GM12878 (cell line): Measurements from ENCODE around the gene MRPS9. TPM values are rescaled to one million over a fixed set of nuclear protein-coding genes. Genes with fewer than 3 reads are reported as not detected.
A peak's percentile ranks its signal among the peaks of the same experiment; 100 is the strongest.

Source experiments
- ATAC-seq: fragments of 200-7000 bp; cut with Tn5 transposase; 3 replicates; pipeline ENCODE4 v1.9.1; 2020; ENCODE audit warnings: mild to moderate bottlenecking, moderate library complexity
- BruUV-seq: library from RNA; stranded (reverse); fragments of 400-500 nt; replicated peaks from 2 replicates; lab custom pipeline; 2021; lab: Mats Ljungman, UMichigan
- CTCF ChIA-PET: fragments of 300-600 bp; sonication (Branson Sonifier 250); formaldehyde crosslinking; extraction: SDS; loops from one replicate; lab custom pipeline; 2021; ENCODE audit warnings: inconsistent platforms; lab: Yijun Ruan, JAX
- POLR2A ChIA-PET: fragments of 350-600 bp; formaldehyde crosslinking; extraction: SDS; loops from one replicate; lab custom pipeline; 2021; ENCODE audit warnings: inconsistent platforms; lab: Charles Lee
- RAD21 ChIA-PET: fragments of 300-600 bp; sonication (Branson Sonifier 250); formaldehyde crosslinking; loops from one replicate; lab custom pipeline; 2023; ENCODE audit warnings: antibody characterized with exemption; ENCODE audit not compliant: unreplicated experiment; lab: Charles Lee
- SMC1A ChIA-PET: fragments of 300-600 bp; sonication (Branson Sonifier 250); formaldehyde crosslinking; loops from one replicate; lab custom pipeline; 2023; ENCODE audit not compliant: unreplicated experiment, uncharacterized antibody; lab: Charles Lee
- DNase-seq: peaks from one replicate; pipeline ENCODE4 v3.0.0-alpha.2; 2011; ENCODE audit warnings: low read depth, low spot score
- FAIRE-seq: peaks from 3 replicates; lab custom pipeline; 2011; peaks lifted over from hg19 to GRCh38; lab: Jason Lieb, UNC
- H2AFZ ChIP-seq: 2 replicates; pipeline ENCODE4 v1.6.0; 2011; ENCODE audit warnings: low read depth, low read length, control low read depth; ENCODE audit not compliant: control insufficient read depth
- H3K27ac ChIP-seq: 2 replicates; pipeline ENCODE4 v1.5.1; 2011; ENCODE audit warnings: control low read depth; ENCODE audit not compliant: control insufficient read depth, insufficient read depth
- H3K27me3 ChIP-seq, 2 experiments: replicated peaks in 1 of 2; 2 replicates each; pipeline versions ENCODE4 v1.6.0 to v1.6.1; 2011; ENCODE audit warnings: low read length in 1 of 2; ENCODE audit not compliant: control insufficient read depth in 2 of 2, insufficient read depth in 2 of 2
- H3K36me3 ChIP-seq, 2 experiments: 2 replicates each; pipeline ENCODE4 v1.5.1; 2011; ENCODE audit warnings: low read length in 1 of 2; ENCODE audit not compliant: control insufficient read depth in 2 of 2, insufficient read depth in 2 of 2
- H3K4me1 ChIP-seq: 2 replicates; pipeline ENCODE4 v1.6.1; 2011; ENCODE audit warnings: mild to moderate bottlenecking, low read length, moderate library complexity, mixed read lengths; ENCODE audit not compliant: control insufficient read depth, insufficient read depth
- H3K4me2 ChIP-seq: 2 replicates; pipeline ENCODE4 v1.6.0; 2011; ENCODE audit warnings: control low read depth; ENCODE audit not compliant: control insufficient read depth, insufficient read depth
- H3K4me3 ChIP-seq: fragments of 200-600 bp; sonication (generic); 2 replicates; pipeline ENCODE4 v1.5.1; 2016
- H3K79me2 ChIP-seq: 2 replicates; pipeline ENCODE4 v1.6.0; 2011; ENCODE audit warnings: low read length; ENCODE audit not compliant: control insufficient read depth, insufficient read depth
- H3K9ac ChIP-seq: 2 replicates; pipeline ENCODE4 v1.8.0; 2011; ENCODE audit warnings: low read length, control low read depth, mixed read lengths; ENCODE audit not compliant: control insufficient read depth, insufficient read depth
- H3K9me3 ChIP-seq: replicated peaks from 3 replicates; pipeline ENCODE4 v1.5.1; 2011; ENCODE audit warnings: mild to moderate bottlenecking, low read length; ENCODE audit not compliant: control insufficient read depth, insufficient read depth
- H4K20me1 ChIP-seq: 2 replicates; pipeline ENCODE4 v1.6.0; 2011; ENCODE audit not compliant: control insufficient read depth, insufficient read depth
- RBBP5 ChIP-seq: fragments of 200-600 bp; sonication (generic); conservative IDR thresholded peaks from 2 replicates; pipeline ENCODE4 v1.6.1; 2016
- RFX5 ChIP-seq: IDR thresholded peaks from 2 replicates; pipeline ENCODE4 v1.6.1; 2011; ENCODE audit warnings: low read depth, low read length, improper control_type of control experiment
- SIN3A ChIP-seq: IDR thresholded peaks from 2 replicates; pipeline ENCODE4 v1.6.1; 2012; ENCODE audit warnings: low read depth, low read length, improper control_type of control experiment
- SPI1 ChIP-seq: IDR thresholded peaks from 2 replicates; pipeline ENCODE4 v1.6.1; 2011; ENCODE audit warnings: low read depth, mild to moderate bottlenecking, low read length, moderate library complexity, borderline replicate concordance; ENCODE audit not compliant: insufficient read depth
- STAT1 ChIP-seq: fragments of 450-650 bp; conservative IDR thresholded peaks from 2 replicates; pipeline ENCODE4 v1.6.1; 2014; ENCODE audit warnings: antibody characterized with exemption, mild to moderate bottlenecking
- TCF7 ChIP-seq: IDR thresholded peaks from 2 replicates; pipeline ENCODE4 v1.6.1; 2014; ENCODE audit warnings: antibody characterized with exemption, borderline replicate concordance
- ZNF274 ChIP-seq: IDR thresholded peaks from one replicate; pipeline ENCODE4 v1.8.0; 2011; ENCODE audit not compliant: insufficient read length, insufficient read depth
- WGBS: methylation state at CpG from one replicate; pipeline ENCODE4 v1.1.6; 2016; ENCODE audit warnings: low lambda C conversion rate; ENCODE audit not compliant: insufficient replicate concordance, insufficient coverage; ENCODE audit errors: missing lambda C conversion rate; 5-methylcytosine and 5-hydroxymethylcytosine counted together
- in situ Hi-C: fragments of 300-500 bp; cut with MboI; formaldehyde crosslinking; loops from 9 replicates; pipeline ENCODE4 v1.14.3; 2018; ENCODE audit warnings: mixed read lengths
- intact Hi-C: fragments of 100-400 bp; cut with micrococcal nuclease; formaldehyde crosslinking; loops from one replicate; pipeline ENCODE4 v1.14.2; 2022; ENCODE audit not compliant: unreplicated experiment
- polyA plus RNA-seq, 11 experiments: library from polyadenylated mRNA; depleted of rRNA in 4 of 11; unstranded in 6 of 11; stranded (reverse) in 5 of 11; fragments of >200 nt; fragmentation: Nextera tagmentation in 4 of 11; fragmentation: Illumina TruSeq in 1 of 11; extraction: Ambion mirVana in 4 of 11; extraction: Trizol in 1 of 11; gene quantifications; 1 replicate in 1 of 11; 2 replicates in 10 of 11; pipeline versions ENCODE4 v1.2.1 to v1.2.3, GENCODE V29; 2011 to 2016; ENCODE audit warnings: inconsistent platforms in 2 of 11, missing spikeins in 2 of 11, low read depth in 1 of 11
- total RNA-seq, 4 experiments: library from RNA; depleted of rRNA in 3 of 4; stranded (reverse); fragments of >200 nt in 3 of 4; fragmentation: Illumina TruSeq in 1 of 4; extraction: Trizol in 1 of 4; gene quantifications; 2 replicates each; pipeline versions ENCODE4 v1.2.1 to v1.2.3, GENCODE V29; 2013 to 2021

The MRPS9 gene
- total and polyA plus RNA-seq, 10 of the 15 experiments (the other 5 are each of a cell fraction or from before 2014, with no cell fraction given) = 39.1 to 111 (median 63.4) TPM

- Histone ChIP-seq H3K36me3 (peaks cover 4 to 13% of the 10 kb centered on the region in 2 experiments; a peak in 3 of 4 replicates), H3K9ac (no peak overlapping the region), H3K27me3 (no peaks in the 10 kb centered on the region), H3K4me2 (no peak overlapping the region), H3K27ac (no peak overlapping the region), H3K9me3 (no peaks in the 10 kb centered on the region), H3K4me3 (no peak overlapping the region), H3K79me2 (no peaks in the 10 kb centered on the region), H2AFZ (no peak overlapping the region), H4K20me1 (no peaks in the 10 kb centered on the region), H3K4me1 (no peaks in the 10 kb centered on the region)
- POLR2A ChIA-PET = no interaction called here
- SMC1A ChIA-PET = interaction anchor here (0.9 to 1.4 kb wide), 4 partner anchors 12 to 25 kb away, joined by 3 to 8 read pairs (median 3); no protein-coding TSS in a partner anchor
- CTCF ChIA-PET = interaction anchor here (0.6 to 1.8 kb wide), 4 partner anchors 15 to 450 kb away, joined by 3 to 8 read pairs (median 3); no protein-coding TSS in a partner anchor
- intact Hi-C loops (no loop called here), in situ Hi-C loops (no loop called here)
- DNase-seq (peak; percentile 11), FAIRE-seq (no peak), ATAC-seq (peak; percentile 35; the same call in 2 of the 3 replicates)
- TF ChIP-seq SIN3A (no peak), ZNF274 (no peak), RBBP5 (no peak), SPI1 (peak; percentile 76), STAT1 (no peak), TCF7 (no peak), RFX5 (no peak)
- RAD21 ChIA-PET = no interaction called here
- WGBS = 78% methylated on average over 9 of the region's 9 CpGs
- no TSS peak for BruUV-seq
These were observed 62.4 kb downstream of the MRPS9 start for GRCh38 chr2:105100046-105100840.
